OCI-LY7 (cell line): Measurements from ENCODE around the gene HDAC4. TPM values are rescaled to one million over a fixed set of nuclear protein-coding genes. Genes with fewer than 3 reads are reported as not detected.

Experiments
- BruUV-seq: library from RNA; stranded (reverse); fragments of 400-500 nt; replicated peaks from 2 replicates; lab custom pipeline; 2021; lab: Mats Ljungman, UMichigan
- CTCF ChIA-PET: fragments of 300-600 bp; sonication (Branson Sonifier 250); formaldehyde crosslinking; loops from one replicate; lab custom pipeline; 2022; ENCODE audit warnings: antibody characterized with exemption; ENCODE audit not compliant: unreplicated experiment; lab: Charles Lee
- POLR2A ChIA-PET: fragments of 300-600 bp; sonication (Branson Sonifier 250); formaldehyde crosslinking; loops from one replicate; lab custom pipeline; 2022; ENCODE audit warnings: antibody characterized with exemption; lab: Charles Lee
- DNase-seq: peaks from one replicate; pipeline ENCODE4 v3.0.0-alpha.2; 2015; ENCODE audit warnings: low spot score
- H2AFZ ChIP-seq: fragments of 200-600 bp; sonication (generic), shearing (Covaris generic); 2 replicates; pipeline ENCODE4 v1.6.1; 2014; ENCODE audit warnings: mild to moderate bottlenecking, antibody characterized with exemption, low read length, moderate library complexity
- H3K27ac ChIP-seq: fragments of 200-600 bp; sonication (generic); 2 replicates; pipeline ENCODE4 v1.5.1; 2014; ENCODE audit warnings: mixed run types, low read depth, mild to moderate bottlenecking, moderate library complexity, low read length, inconsistent platforms; ENCODE audit not compliant: poor library complexity, severe bottlenecking
- H3K36me3 ChIP-seq: fragments of 200-600 bp; sonication (generic); 2 replicates; pipeline ENCODE4 v1.6.1; 2014; ENCODE audit warnings: mild to moderate bottlenecking, antibody characterized with exemption, low read length, moderate library complexity, mixed read lengths; ENCODE audit not compliant: insufficient read depth
- H3K4me1 ChIP-seq: fragments of 200-600 bp; sonication (generic); 2 replicates; pipeline ENCODE4 v1.5.1; 2014; ENCODE audit warnings: mild to moderate bottlenecking, low read length; ENCODE audit not compliant: insufficient read depth, poor library complexity, severe bottlenecking
- H3K4me2 ChIP-seq: fragments of 200-600 bp; sonication (generic); 2 replicates; pipeline ENCODE4 v1.6.1; 2014; ENCODE audit warnings: mild to moderate bottlenecking, low read length
- H3K4me3 ChIP-seq: fragments of 200-600 bp; sonication (generic); 2 replicates; pipeline ENCODE4 v1.5.1; 2014; ENCODE audit warnings: mild to moderate bottlenecking, low read depth, low read length; ENCODE audit not compliant: poor library complexity, severe bottlenecking
- H3K79me2 ChIP-seq: fragments of 200-600 bp; sonication (generic); 2 replicates; pipeline ENCODE4 v1.6.1; 2016; ENCODE audit warnings: low read depth, mild to moderate bottlenecking, low read length, moderate library complexity, mixed read lengths; ENCODE audit not compliant: insufficient read depth
- H3K9me2 ChIP-seq: fragments of 200-600 bp; sonication (generic); 2 replicates; pipeline ENCODE4 v1.6.1; 2016; ENCODE audit warnings: mild to moderate bottlenecking, low read length, mixed read lengths; ENCODE audit not compliant: insufficient read depth
- H3K9me3 ChIP-seq: fragments of 200-600 bp; sonication (generic); 2 replicates; pipeline ENCODE4 v1.6.1; 2014; ENCODE audit warnings: mild to moderate bottlenecking, mixed run types, low read length, mixed read lengths
- H4K20me1 ChIP-seq: fragments of 200-600 bp; sonication (generic); 2 replicates; pipeline ENCODE4 v1.6.1; 2014; ENCODE audit warnings: mild to moderate bottlenecking, antibody characterized with exemption, low read length, moderate library complexity, mixed read lengths; ENCODE audit not compliant: insufficient read depth
- EZH2phosphoT487 ChIP-seq: fragments of 200-600 bp; sonication (generic); IDR thresholded peaks from 2 replicates; pipeline ENCODE4 v1.6.1; 2018; ENCODE audit warnings: low read depth, borderline replicate concordance, mild to moderate bottlenecking, mixed run types, antibody characterized with exemption, low read length, moderate library complexity, mixed read lengths
- intact Hi-C: fragments of 100-400 bp; cut with micrococcal nuclease; formaldehyde crosslinking; loops from one replicate; pipeline ENCODE4 v1.10.0; 2022; ENCODE audit not compliant: unreplicated experiment
- total RNA-seq, 2 experiments: library from RNA; depleted of rRNA in 1 of 2; stranded (reverse); fragments of >200 nt in 1 of 2; shearing (Covaris generic) in 1 of 2; gene quantifications; 2 replicates each; pipeline ENCODE4 v1.2.3, GENCODE V29; 2014 to 2022
- TF ChIP-seq, protein P1 (sequence below): fragments of 200-600 bp; sonication (generic); conservative IDR thresholded peaks from 2 replicates; pipeline ENCODE4 v1.5.1; 2014; ENCODE audit warnings: mild to moderate bottlenecking, antibody characterized with exemption, low read length, moderate library complexity, mixed read lengths

Gene HDAC4
- total RNA-seq, 2 experiments from 2014 or later: 10.2 to 20.6 TPM

DNA sequence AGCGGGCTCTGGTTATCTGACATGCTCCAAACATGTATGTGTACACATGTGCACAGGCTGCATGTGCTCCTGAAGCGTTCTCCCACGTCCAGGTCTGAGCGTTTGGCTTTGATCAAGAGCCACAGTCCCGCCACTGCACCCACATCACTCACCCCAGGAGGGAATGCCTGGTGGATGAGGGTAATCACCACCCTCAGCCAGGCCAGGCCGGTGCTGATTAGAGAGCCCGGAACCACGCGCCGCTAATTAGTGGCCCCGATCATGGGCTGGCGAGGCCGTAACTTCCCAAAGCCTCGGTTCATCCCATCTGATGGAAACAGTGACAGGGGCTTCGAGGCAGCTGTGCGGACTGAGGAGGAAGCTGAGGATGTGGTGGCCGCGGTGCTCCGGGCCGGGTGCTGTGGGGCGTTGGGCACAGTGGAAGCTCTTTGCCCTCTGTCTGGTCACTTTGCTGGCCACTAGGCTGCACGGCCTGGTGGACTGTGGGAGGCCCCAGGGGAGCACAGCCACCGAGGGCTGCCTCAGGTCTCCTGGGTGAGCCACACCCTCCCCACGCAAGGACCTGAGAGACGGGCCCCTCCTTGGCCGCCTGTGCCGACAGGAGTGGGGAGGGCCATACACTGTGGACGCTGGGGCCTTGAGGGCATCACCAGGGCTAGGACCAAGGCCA, 333.5 kb downstream of the HDAC4 start:
- DNase-seq: no peak
- BruUV-seq: no TSS peak
- TF ChIP-seq, protein P1, sequence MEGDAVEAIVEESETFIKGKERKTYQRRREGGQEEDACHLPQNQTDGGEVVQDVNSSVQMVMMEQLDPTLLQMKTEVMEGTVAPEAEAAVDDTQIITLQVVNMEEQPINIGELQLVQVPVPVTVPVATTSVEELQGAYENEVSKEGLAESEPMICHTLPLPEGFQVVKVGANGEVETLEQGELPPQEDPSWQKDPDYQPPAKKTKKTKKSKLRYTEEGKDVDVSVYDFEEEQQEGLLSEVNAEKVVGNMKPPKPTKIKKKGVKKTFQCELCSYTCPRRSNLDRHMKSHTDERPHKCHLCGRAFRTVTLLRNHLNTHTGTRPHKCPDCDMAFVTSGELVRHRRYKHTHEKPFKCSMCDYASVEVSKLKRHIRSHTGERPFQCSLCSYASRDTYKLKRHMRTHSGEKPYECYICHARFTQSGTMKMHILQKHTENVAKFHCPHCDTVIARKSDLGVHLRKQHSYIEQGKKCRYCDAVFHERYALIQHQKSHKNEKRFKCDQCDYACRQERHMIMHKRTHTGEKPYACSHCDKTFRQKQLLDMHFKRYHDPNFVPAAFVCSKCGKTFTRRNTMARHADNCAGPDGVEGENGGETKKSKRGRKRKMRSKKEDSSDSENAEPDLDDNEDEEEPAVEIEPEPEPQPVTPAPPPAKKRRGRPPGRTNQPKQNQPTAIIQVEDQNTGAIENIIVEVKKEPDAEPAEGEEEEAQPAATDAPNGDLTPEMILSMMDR: no peak
- no peak for TF ChIP-seq EZH2phosphoT487
- Histone ChIP-seq H4K20me1 (no peaks in the 10 kb centered on the region), H3K9me3 (no peaks in the 10 kb centered on the region), H3K4me1 (no peaks in the 10 kb centered on the region), H3K4me3 (no peak overlapping the region), H3K79me2 (no peaks in the 10 kb centered on the region), H3K36me3 (no peaks in the 10 kb centered on the region), H3K27ac (no peak overlapping the region), H2AFZ (no peak overlapping the region), H3K4me2 (no peak overlapping the region), H3K9me2 (no peaks in the 10 kb centered on the region)
- POLR2A ChIA-PET: no interaction called here
- intact Hi-C loops: no loop called here
- CTCF ChIA-PET: no interaction called here

DNA sequence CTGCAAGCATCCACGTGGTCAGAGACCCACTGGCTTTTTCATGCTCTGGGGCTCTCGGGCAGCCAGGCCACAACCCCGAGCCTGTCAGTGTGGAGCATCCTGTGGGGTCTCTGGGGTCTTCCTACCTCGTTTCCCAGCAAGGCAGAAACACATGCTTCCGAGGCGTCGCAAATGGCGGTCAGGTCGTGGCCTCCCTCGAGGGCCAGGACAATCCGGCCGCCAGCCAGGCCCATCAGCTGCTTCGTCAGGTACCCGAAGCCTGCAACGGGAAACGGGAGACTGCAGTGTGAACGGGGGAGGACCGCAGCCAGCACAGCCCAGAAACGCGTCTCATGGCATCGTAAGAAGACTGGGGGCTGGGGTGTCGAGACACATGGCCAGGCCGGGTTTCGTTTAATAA, 334.2 kb downstream of the HDAC4 start:
- no peaks in the 10 kb centered on the region for H3K9me3 ChIP-seq
- no TSS peak for BruUV-seq
- ChIA-PET CTCF (no interaction called here), POLR2A (no interaction called here)
- intact Hi-C loops: no loop called here
- no peaks in the 10 kb centered on the region for H3K4me1 ChIP-seq
- no peak for TF ChIP-seq EZH2phosphoT487
- TF ChIP-seq, protein P1: no peak
- H3K9me2 ChIP-seq: no peaks in the 10 kb centered on the region
- no peak for DNase-seq
- H4K20me1 ChIP-seq: no peaks in the 10 kb centered on the region
- H3K4me3 ChIP-seq: no peak overlapping the region
- H2AFZ ChIP-seq: no peak overlapping the region
- no peak overlapping the region for H3K4me2 ChIP-seq
- no peak overlapping the region for H3K27ac ChIP-seq
- no peaks in the 10 kb centered on the region for H3K36me3 ChIP-seq
- no peaks in the 10 kb centered on the region for H3K79me2 ChIP-seq

DNA sequence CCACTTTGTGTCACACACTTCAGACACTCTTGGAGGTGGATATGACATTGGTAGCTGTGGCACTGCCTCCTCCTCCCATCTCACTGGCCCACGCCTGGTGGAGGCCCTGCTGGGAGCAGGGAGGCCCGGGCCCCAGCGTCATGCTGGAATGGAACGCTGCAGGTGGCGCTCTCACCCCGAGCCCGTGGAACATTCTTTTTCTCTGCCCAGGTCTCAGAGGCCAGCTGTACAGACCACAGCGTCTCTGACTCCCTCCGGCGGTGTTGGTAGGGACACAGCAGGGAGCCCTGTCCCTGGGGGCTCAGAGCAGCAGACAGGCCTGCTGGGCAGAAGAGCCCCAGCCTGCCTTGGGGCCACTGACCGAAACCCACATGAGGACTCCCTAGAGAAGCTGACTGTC, 334.9 kb downstream of the HDAC4 start:
- H3K9me3 ChIP-seq: no peaks in the 10 kb centered on the region
- no peaks in the 10 kb centered on the region for H3K4me1 ChIP-seq
- H3K79me2 ChIP-seq: no peaks in the 10 kb centered on the region
- H3K9me2 ChIP-seq: no peaks in the 10 kb centered on the region
- BruUV-seq: no TSS peak
- TF ChIP-seq, protein P1: no peak
- no peak for TF ChIP-seq EZH2phosphoT487
- intact Hi-C loops: no loop called here
- no peaks in the 10 kb centered on the region for H3K36me3 ChIP-seq
- CTCF ChIA-PET: no interaction called here
- POLR2A ChIA-PET: no interaction called here
- no peaks in the 10 kb centered on the region for H4K20me1 ChIP-seq
- H3K27ac ChIP-seq: no peak overlapping the region
- no peak overlapping the region for H3K4me2 ChIP-seq
- H3K4me3 ChIP-seq: no peak overlapping the region
- no peak overlapping the region for H2AFZ ChIP-seq
- no peak for DNase-seq
